IPS-18a (cell line): ENCODE data around the gene NDRG2.

Experiments
- H3K27ac ChIP-seq: one replicate; pipeline ENCODE4 v1.5.1; 2013; ENCODE audit warnings: low read length
- H3K27me3 ChIP-seq: one replicate; pipeline ENCODE4 v1.6.1; 2013; ENCODE audit warnings: mild to moderate bottlenecking, low read length; ENCODE audit not compliant: control insufficient read depth, insufficient read depth
- H3K36me3 ChIP-seq: one replicate; pipeline ENCODE4 v1.6.1; 2013; ENCODE audit warnings: low read depth, low read length; ENCODE audit not compliant: control insufficient read depth
- H3K4me1 ChIP-seq: one replicate; pipeline ENCODE4 v1.6.1; 2013; ENCODE audit warnings: low read depth, low read length; ENCODE audit not compliant: control insufficient read depth
- H3K4me3 ChIP-seq: one replicate; pipeline ENCODE4 v1.5.1; 2013; ENCODE audit warnings: low read length
- H3K9ac ChIP-seq: one replicate; pipeline ENCODE4 v1.6.1; 2013; ENCODE audit warnings: mild to moderate bottlenecking, low read length, moderate library complexity
- H3K9me3 ChIP-seq: one replicate; pipeline ENCODE4 v1.6.1; 2013; ENCODE audit warnings: low read depth, low read length; ENCODE audit not compliant: control insufficient read depth

Gene NDRG2

GRCh38 chr14:21054123-21054767 lies 29.4 kb upstream of the NDRG2 start:
- Histone ChIP-seq H3K4me3 (no peak overlapping the region), H3K36me3 (no peaks in the 10 kb centered on the region), H3K9me3 (no peaks in the 10 kb centered on the region), H3K9ac (no peak overlapping the region), H3K4me1 (peaks cover 3% of the 10 kb centered on the region), H3K27ac (no peak overlapping the region), H3K27me3 (no peaks in the 10 kb centered on the region)

GRCh38 chr14:21053184-21054122 lies 28.6 kb upstream of the NDRG2 start:
- H3K9me3 ChIP-seq: no peaks in the 10 kb centered on the region

GRCh38 chr14:21050597-21050996 lies 25.7 kb upstream of the NDRG2 start:
- peaks cover 2% of the 10 kb centered on the region for H3K4me1 ChIP-seq
- no peaks in the 10 kb centered on the region for H3K27me3 ChIP-seq

More at GRCh38 chr14:21053184-21054122, 28.6 kb upstream of the NDRG2 start:
- H3K27me3 ChIP-seq: no peaks in the 10 kb centered on the region
- no peak overlapping the region for H3K27ac ChIP-seq
- H3K9ac ChIP-seq: no peak overlapping the region
- H3K4me3 ChIP-seq: no peak overlapping the region
- H3K36me3 ChIP-seq: no peaks in the 10 kb centered on the region
- H3K4me1 ChIP-seq: peaks cover 3% of the 10 kb centered on the region

GRCh38 chr14:21049271-21049673 lies 24.4 kb upstream of the NDRG2 start:
- H3K27me3 ChIP-seq: no peaks in the 10 kb centered on the region
- H3K27ac ChIP-seq: no peak overlapping the region
- no peaks in the 10 kb centered on the region for H3K36me3 ChIP-seq
- H3K4me1 ChIP-seq: no peaks in the 10 kb centered on the region
- no peaks in the 10 kb centered on the region for H3K9me3 ChIP-seq
- H3K9ac ChIP-seq: no peak overlapping the region
- no peak overlapping the region for H3K4me3 ChIP-seq

More at GRCh38 chr14:21050597-21050996, 25.7 kb upstream of the NDRG2 start:
- no peaks in the 10 kb centered on the region for H3K9me3 ChIP-seq
- H3K27ac ChIP-seq: no peak overlapping the region
- no peak overlapping the region for H3K9ac ChIP-seq
- no peaks in the 10 kb centered on the region for H3K36me3 ChIP-seq
- H3K4me3 ChIP-seq: no peak overlapping the region

- H3K4me3 ChIP-seq: no peak overlapping the region
- H3K9me3 ChIP-seq: no peaks in the 10 kb centered on the region
- no peak overlapping the region for H3K9ac ChIP-seq
- no peaks in the 10 kb centered on the region for H3K27me3 ChIP-seq
- no peaks in the 10 kb centered on the region for H3K4me1 ChIP-seq
- H3K36me3 ChIP-seq: no peaks in the 10 kb centered on the region
- no peak overlapping the region for H3K27ac ChIP-seq
Measured at GRCh38 chr14:21048638-21049037, 23.8 kb upstream of the NDRG2 start.

GRCh38 chr14:21047378-21047781 lies 22.5 kb upstream of the NDRG2 start:
- no peaks in the 10 kb centered on the region for H3K27me3 ChIP-seq
- H3K9ac ChIP-seq: no peak overlapping the region
- H3K4me1 ChIP-seq: no peaks in the 10 kb centered on the region
- no peaks in the 10 kb centered on the region for H3K36me3 ChIP-seq
- H3K9me3 ChIP-seq: no peaks in the 10 kb centered on the region
- H3K4me3 ChIP-seq: no peak overlapping the region
- no peak overlapping the region for H3K27ac ChIP-seq

GRCh38 chr14:21043974-21044618 lies 19.2 kb upstream of the NDRG2 start:
- Histone ChIP-seq H3K9me3 (no peaks in the 10 kb centered on the region), H3K27ac (no peak overlapping the region), H3K9ac (no peak overlapping the region), H3K36me3 (no peaks in the 10 kb centered on the region), H3K27me3 (no peaks in the 10 kb centered on the region), H3K4me3 (no peak overlapping the region), H3K4me1 (peaks cover 9% of the 10 kb centered on the region)

- Histone ChIP-seq H3K9me3 (no peaks in the 10 kb centered on the region), H3K4me3 (no peak overlapping the region), H3K4me1 (peaks cover 15% of the 10 kb centered on the region), H3K9ac (no peak overlapping the region), H3K27me3 (no peaks in the 10 kb centered on the region), H3K27ac (no peak overlapping the region), H3K36me3 (no peaks in the 10 kb centered on the region)
Measured at GRCh38 chr14:21043387-21043973, 18.6 kb upstream of the NDRG2 start.

GRCh38 chr14:21042918-21043317 lies 18.1 kb upstream of the NDRG2 start:
- H3K27me3 ChIP-seq: no peaks in the 10 kb centered on the region
- H3K36me3 ChIP-seq: no peaks in the 10 kb centered on the region
- H3K4me1 ChIP-seq: peaks cover 15% of the 10 kb centered on the region
- H3K27ac ChIP-seq: no peak overlapping the region
- H3K4me3 ChIP-seq: no peak overlapping the region
- H3K9ac ChIP-seq: no peak overlapping the region
- H3K9me3 ChIP-seq: no peaks in the 10 kb centered on the region

GRCh38 chr14:21041676-21042433 lies 17.0 kb upstream of the NDRG2 start, which contains the start of gene RNASE7:
TSS of gene RNASE7 (plus strand) at chr14:21042362. CDS start at chr14:21042993, 631 bp downstream.
- H3K9me3 ChIP-seq: no peaks in the 10 kb centered on the region
- H3K27ac ChIP-seq: no peak within 1 kb of the TSS
- H3K4me3 ChIP-seq: no peak within 1 kb of the TSS

More at GRCh38 chr14:21041676-21042433, 17.0 kb upstream of the NDRG2 start, which contains the start of gene RNASE7:
- Histone ChIP-seq H3K36me3 (no peaks in the 10 kb centered on the region), H3K4me1 (peaks cover 15% of the 10 kb centered on the region), H3K27me3 (no peaks in the 10 kb centered on the region), H3K9ac (no peak within 1 kb of the TSS)
